NCI-H128 (cell line): ENCODE measurements around the gene SPNS3.

Experiments used
- DNase-seq: peaks from one replicate; lab custom pipeline; 2025; ENCODE audit not compliant: unreplicated experiment; lab: John Stamatoyannopoulos, UW

Gene SPNS3

DNA sequence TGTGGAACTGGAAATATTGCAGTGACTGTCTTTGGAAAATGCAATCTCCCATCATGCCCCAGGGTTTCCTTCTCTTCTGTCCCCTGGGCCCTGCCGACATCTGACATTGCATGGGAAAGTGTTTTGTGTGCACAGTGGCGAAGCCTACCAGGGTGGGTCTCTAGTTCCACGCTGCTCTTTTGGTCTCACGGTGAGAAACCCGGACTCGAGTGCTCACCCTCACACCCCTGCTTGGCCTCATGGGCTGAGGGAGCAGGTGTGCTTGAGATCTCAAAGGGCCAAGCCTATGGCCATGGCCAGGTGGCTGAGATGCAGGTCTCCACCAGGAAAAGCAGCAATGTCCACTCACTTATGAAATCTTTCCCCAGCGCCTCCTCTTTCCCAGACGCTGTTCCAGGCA is 32.0 kb downstream of the SPNS3 start:
- no peak for DNase-seq

DNA sequence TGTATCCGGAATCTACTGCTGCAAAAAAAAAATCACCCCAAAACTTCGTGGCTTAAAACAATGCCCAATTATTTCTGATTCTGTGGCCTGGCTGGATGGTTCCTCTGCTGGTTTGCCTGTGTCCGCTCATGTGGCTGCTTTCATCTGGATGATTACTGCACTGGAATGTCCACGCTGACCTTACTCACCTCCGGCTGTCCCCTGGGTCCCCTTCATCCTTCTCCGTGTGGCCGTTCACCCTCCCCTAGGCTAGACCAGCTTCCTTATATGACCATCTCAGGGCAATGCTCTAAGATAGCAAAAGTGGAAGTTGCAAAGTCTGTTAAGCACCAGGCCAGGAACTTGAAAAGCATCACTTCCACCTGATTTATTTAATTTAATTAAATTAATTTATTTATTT is 33.5 kb downstream of the SPNS3 start:
- DNase-seq, result no peak

DNA sequence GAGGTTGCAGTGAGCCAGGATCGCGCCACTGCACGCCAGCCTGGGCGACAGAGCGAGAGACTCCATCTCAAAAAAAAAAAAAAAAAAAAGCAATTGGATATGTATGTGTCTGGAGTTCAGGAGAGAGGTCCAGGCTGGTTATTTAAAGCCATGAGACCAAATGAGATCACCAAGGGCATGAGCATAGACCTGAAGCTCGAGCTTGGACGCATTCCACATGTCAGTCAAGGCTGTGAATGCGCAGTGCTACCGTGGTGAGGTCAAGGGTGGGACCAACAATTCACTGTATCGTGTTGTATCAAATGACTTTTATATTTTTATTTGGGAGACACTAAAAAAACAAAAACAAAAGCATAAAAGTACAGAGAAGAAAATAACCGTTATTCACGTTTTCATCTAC is 35.8 kb downstream of the SPNS3 start:
- no peak for DNase-seq

DNA sequence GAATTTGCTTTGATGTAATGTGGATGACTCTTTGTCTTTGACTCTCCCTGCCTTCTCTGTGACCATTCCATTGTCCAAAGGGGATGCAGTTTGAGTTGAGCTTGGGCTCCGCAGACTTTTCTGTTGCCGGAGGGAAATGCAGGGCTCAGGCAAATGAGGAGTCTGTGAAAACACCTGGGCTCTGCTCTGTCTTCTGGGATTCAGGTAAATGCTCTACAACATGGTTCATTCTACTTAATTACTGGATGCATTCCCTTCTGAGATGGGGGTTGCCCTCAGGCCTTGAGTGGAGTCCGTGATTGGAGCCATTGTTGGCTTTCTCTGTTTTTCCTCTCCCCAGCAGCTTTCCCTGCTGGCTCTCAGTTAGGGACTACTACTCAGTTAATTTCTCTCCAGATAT is 38.5 kb downstream of the SPNS3 start:
- DNase-seq, result no peak

DNA sequence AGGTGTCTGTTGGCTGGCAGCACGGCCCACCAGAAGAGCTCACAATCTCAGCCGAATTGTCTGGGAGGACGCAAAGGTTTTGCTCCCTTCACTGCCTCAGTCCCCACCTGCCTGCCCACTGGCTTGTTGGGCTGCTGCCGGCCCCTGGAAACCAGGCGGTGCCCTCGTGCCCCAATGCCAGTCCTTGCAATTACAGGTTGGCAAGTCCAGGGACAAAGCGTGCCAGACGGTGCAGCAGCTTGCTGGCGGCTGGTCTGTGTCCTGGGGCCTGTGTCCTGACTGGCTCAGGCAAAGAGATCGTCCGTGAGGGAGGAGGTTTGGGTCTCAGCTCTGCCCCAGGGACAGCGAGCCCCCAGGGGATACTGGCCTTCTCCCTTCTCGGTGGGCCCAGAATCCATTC is 40.4 kb downstream of the SPNS3 start:
- DNase-seq, result no peak

DNA sequence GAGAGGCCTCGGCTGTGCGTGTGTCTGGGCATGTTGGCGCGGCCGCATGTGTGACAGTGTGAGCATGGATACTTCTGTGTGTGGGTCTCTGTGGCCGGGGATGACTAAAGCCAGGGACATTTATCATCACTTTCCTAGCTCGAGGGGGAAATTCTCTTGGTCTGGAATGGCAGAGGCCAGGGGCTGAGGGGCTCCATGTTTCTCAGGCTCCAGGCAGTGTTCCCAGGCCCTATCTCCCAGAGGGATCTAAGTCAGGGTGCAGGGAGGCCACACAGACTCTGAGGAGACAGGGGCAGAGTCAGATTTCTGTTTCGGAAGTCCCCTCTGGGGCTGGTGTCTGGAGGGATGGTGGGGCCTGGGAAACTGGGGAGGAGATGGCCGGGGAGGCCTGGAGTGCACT is 41.3 kb downstream of the SPNS3 start:
- DNase-seq, result no peak

DNA sequence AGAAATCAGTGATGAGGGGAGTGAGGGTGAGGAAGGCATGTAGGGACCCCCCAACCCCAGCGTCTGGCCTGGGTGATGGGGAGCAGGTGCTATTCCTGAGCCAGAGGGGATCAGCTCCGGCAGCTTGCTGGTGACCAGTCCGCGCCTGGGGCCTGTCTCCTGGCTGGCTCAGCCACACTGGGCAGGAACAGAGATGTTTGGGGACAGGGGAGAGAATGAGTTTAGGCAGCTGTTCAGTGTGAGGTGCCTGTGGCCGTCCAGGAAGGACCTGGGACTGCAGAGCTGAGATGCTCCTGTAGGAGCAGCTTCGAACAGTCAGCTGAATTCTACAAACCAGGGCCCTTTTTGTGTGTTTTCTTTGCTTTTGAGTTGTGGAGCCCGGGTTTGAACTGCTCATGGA is 41.7 kb downstream of the SPNS3 start:
- DNase-seq, result no peak

DNA sequence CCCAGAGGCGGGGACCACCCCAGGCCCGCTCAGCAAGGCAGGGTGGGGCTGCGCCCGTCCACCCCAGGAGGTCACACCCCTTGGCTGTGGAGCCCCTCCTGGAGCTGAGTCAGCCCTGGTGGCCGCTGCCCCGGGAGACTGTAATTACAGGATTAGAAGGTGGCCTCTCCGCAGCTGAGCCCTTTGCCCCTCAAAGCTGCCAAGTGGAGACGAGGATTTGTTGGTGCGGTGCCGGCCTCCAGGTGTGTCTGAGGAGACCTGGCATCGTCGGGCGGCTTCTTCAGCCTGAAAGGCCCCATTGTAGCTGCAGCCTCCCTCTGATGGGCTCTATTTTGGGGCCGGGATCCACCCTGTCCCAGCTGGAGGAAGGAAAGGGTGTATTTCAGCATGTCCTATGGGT is 42.3 kb downstream of the SPNS3 start:
- DNase-seq, result no peak

DNA sequence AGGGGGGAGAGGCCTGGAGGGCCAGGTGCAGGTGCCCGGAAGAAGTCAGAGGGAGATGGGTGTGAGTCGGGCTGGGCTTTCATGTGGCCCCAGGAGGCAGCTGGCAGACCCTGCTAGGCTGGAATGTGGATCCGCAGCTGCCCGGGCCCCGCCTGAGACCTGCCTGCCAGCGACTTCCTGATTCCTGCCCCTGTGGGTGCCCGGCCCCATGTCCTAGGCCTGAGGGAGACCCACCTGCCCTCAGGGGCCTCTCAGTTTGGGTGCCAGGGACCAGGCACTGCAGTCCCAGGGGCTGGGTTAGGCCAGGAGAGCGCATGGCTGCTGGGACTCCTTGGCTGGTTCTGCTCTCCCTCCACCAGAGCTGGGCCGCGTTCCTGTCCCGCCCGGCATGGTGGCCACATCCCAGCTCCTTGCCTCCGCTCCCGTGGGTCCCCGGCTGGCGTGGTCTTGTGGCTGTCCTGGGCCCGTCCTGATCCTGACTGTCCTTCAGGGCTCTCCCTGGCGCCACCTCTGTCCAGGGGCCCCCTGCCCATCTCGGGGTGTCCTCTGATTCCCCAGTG is 42.9 kb downstream of the SPNS3 start:
- DNase-seq, result no peak

DNA sequence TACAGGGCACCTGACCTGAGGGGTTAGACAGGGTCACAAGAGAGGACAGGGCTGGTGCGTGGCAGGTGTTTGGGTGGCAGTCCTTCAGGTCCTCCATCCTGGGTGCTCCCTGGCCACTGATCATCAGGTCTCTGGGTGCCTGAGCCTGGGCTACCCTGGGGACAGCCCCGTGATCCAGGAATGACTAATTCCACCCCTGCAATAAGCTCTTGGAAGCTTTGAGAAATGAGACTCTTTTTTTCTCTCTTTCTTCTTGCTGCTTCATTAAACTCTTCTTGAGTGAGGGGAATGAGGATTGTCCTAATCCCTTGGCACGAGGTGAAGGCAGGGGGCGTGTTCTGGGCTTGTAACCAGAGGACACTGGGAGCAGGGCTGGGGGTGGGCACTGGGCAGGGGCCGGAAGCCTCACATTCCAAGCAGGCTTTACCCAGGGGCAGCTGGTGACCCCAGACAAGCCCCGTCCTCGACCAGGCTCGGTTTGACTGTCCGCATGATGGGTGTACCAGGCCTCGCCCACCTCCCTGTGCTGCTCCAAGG is 43.6 kb downstream of the SPNS3 start:
- no peak for DNase-seq

DNA sequence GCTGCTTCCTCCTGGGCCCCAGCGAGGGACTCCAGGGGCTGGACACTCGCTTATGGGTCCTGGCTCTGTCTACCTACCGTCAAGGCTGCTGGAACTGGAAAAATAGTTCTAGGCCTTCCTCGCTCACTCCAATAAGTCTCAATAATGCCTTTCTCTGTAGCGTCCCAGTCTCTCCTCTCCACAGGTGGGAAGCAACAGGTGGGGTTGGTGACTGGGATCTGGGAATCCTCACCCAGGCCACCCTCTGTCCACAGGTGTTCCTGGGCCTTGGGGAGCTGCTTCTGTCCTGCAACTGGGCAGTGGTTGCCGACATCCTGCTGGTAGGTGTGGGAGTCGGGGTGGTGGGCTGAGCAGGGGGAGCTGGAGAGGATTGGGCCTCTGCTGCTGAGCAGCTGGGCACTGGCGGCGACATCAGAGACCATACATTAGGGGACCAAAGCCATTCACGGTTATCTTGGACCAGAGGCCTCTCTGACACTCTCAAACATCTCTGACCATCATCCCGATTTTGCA is 44.6 kb downstream of the SPNS3 start:
- no peak for DNase-seq

DNA sequence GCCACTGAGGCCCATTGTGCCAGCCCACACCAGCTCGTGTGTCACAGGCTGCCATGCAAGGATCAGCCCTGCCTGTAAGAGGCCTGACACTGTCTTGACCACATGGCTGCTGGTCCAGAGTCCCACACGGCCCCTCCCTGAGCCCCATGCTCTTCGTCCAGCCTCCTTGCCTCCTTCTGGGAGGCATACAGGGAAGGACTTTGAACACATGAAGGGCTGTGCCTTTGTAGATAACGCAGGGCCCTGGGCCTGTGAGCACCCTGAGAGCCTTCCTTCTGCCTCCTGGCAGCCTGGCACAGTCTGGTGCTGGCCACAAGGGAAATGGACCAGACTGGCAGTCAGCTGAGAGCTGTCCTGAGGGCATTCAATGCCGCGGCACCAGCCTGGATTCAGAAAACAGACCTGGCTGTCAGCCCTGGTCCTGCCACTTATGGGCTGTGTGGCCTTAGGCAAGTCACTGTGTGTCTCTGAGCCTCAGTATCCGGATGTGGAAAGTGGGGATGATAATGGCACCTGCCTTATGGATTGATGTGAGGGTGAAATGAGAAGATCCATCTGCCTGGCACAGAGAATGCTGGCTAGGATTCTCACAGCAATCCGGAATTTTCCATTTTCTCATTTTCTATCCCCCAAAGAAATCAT is 45.7 kb downstream of the SPNS3 start:
- no peak for DNase-seq

DNA sequence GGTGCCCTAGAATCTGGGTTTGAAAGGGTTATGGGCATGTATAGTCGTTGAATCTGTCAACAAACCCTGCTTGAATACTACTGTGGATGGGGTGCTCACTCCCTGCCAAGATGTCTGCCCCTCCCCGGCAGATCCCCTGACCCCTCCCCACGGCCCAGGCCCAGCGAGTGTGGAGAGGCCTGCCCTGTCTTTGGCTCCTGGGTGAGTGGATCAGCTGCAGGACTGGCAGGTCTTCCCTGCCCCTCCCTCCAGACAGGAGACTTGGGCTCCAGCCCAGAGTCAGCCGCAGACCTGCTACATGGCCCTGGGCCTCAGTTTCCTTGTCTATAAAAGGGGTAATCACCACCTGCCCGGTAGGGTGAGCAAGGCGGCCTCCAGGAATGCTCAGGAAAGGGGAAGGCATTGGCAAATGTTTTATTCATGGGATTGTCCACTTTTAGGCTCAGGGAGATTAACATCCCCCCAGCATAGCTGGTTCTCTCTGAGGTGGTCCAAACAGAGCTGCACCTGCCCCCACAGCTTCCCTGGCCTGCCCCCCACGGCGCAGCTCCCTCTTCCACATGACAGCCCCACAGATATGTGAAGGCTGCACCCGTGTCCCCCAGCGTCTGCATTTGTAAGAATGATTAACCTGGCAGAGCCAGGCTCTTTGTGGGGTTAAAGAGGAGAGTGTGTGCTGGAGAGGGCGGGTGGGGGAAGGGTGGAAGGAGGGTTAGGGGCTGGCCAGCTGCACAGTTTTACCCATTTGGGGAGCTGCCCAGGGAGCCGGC is 46.4 kb downstream of the SPNS3 start:
- no peak for DNase-seq

DNA sequence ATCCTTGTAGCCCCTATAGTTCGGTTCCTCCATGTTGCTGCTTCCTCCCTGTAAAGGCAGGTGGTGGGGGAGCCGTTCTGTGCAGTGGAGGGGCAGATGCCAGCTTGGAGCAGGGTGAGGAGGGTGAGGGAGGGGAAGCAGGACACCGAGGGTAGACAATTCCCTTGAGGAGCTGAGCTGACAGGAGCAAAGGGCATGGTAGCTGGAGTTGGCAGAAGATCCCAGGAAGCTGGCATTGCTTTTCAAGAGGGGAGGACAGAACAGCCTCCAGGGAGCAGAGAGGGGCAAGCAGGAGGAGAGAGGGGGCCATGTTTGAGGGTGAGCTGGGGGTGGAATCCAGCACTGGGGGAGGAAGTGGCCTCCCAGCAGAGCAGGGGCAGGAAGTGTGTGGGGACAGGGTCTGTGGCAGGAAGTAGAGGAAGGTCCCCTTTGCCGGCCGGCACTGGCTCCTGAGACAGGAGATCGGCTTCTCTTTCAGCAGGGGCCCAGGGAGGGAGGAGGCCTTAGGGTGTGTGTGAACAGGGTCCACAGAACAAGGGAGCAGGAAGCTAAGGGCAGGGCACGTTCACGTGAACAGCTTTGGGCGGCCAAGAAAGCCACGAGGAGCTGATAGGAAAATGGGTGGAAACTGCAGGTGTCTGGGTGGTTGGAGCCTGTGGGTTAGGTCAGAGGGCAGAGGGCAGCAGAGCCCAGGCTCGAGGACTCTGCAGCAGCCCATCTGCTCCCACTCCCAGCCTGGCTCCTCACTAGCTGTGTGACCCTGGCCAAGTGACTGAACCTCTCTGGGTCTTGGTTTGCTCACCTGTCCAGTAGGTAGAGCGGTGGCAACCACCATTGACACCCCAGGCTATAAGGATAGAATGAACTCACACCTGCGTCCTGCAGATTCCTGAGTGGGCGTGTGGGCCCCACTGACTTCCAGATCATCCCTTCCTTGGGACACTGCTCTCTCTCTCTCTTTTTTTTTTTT is 47.5 kb downstream of the SPNS3 start:
- no peak for DNase-seq

DNA sequence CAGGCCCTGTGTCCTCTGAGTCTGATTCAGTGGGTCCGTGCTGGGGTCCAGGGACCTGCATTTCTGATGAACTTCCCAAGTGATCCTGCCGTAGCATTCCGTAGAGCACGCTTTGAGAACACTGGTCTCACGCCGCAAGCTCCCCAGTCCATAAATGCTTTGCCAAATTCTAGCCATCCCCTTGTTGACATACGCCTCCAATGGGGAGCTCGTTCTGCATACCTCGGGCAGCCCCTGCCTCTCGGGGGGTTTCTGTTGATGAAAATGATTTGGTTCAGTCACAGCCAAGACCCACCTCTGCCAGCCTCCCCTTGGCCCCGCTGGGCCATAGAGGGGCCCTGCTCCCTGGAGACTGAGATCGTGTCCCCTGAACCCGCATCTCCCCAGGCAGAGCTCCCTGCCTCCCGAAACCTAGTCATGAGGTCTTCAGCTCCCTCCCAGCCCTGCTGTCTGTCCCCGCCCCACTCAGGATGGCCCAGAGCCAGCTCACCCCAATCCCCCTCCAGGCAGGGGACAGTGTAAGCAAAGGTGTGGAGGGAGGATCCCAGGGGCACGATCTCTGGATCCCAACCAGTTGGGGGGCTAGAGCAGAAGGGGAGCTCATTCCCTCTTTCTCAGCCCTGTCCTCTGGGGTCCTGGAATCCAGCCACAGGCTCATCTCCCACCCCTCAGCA is 48.7 kb downstream of the SPNS3 start:
- DNase-seq, result no peak

DNA sequence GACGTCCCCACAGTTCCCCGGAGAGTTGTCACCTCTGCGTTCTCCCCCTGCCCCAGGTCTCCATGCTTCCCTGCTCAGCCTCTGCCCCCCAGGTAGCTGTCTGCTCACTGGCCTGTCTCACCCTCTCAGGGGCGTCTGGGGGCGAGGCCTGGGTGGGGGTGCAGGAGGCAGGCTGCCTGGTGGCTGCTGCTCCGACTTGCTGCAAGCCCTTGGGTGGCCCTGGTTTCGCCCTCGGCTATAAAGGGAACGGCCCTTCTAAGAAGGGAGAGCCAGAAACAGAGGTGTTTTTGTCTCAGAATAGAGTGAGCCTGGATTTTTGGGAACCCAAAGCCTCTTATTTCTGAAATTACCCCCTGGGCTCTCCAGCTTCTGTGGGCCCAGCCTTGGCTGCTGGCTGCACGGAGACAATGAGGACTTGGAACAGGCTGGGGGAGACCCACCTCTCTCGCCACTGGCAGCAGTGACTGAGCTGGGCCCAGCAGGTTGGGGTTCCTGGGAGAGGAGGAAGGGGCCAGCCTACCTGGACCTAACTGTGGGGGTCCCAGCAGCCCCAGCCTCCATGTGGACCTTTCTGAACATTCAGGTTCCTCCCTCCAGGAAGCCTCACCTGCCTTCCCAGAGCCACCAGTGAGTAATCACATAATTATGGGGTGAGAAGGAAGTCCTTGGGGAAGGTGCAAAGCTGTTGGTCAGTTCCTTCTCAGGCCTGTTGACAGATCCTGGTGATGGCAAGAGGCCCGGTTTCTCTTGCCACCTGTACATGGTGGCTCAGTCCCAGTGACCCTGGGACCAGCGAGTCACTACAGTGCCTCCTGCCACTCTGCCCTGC is 49.5 kb downstream of the SPNS3 start:
- no peak for DNase-seq

DNA sequence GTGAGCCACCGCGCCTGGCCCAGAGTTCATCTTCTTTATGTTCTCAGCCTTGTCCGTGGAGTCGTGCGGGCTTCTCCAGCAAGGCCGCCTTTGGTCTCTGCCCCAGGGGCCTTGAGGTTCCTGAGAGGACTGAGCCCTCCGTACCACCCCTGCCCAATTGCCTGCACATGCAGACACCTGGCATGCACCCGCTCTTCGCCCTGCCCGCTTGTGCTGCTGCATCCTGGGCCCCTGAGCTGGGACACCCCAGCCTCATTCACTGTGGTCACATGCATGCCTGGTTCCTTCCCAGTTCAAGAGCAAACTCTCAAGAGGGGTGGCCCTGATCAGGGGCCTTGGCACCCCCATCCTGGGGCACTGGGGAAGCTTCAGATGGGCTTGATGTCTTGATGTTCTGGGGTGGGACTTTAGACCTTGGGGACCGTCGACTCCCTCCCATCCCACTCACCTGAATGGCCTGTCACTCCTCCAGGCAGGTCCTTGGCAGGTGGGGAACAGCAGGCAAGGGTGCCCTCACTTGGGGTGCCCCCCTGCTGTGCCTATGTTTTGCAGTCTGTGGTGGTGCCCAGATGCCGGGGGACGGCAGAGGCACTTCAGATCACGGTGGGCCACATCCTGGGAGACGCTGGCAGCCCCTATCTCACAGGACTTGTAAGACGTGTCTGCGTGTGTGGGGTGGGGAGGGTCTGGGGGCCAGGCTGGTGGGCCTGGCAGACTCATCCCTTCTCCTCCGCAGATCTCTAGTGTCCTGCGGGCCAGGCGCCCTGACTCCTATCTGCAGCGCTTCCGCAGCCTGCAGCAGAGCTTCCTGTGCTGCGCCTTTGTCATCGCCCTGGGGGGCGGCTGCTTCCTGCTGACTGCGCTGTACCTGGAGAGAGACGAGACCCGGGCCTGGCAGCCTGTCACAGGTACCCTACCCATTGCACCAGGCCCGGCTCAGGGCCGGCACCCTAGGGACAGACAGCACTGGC is 52.2 kb downstream of the SPNS3 start:
- no peak for DNase-seq

DNA sequence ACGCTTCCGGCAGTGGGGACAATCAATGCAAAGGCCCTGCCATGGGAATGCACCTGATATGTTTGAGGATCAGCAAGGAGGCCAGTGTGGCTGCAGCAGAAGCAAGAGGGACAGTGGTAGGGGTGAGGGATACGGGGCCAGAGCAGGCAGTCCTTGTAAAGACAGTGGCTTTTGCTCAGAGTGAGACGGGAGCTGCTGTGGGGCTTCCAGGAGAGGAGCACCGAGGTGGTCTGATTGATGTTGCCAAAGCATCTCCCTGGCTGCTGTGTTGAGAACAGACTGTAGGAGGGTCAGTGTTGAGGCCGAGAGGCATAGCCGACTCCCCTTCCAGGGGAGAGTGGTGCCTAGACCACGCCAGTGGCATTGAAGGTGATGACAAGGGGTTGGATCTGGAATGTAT is 53.6 kb downstream of the SPNS3 start:
- DNase-seq, result no peak
